DMS79 (cell line): ENCODE data around the gene KCNH2.
"Not testable (repeated sequence)": the region's sequence is repeated elsewhere in the genome, so short reads cannot be mapped to it uniquely, and the experiment has no call there.

Experiments
- DNase-seq: peaks from one replicate; lab custom pipeline; 2025; lab: John Stamatoyannopoulos, UW

Gene KCNH2

GRCh38 chr7:151011616-151012015 is 33.5 kb upstream of the KCNH2 start:
- DNase-seq, result not testable (repeated sequence)

- no peak for DNase-seq
Measured at GRCh38 chr7:151011097-151011409, 32.9 kb upstream of the KCNH2 start.

- no peak for DNase-seq
Measured at GRCh38 chr7:151010307-151011096, 32.4 kb upstream of the KCNH2 start.

- no peak for DNase-seq
Measured at GRCh38 chr7:151010037-151010306, 31.9 kb upstream of the KCNH2 start.

GRCh38 chr7:151009327-151010036 is 31.4 kb upstream of the KCNH2 start:
- DNase-seq, result no peak

GRCh38 chr7:151008511-151009323 is 30.6 kb upstream of the KCNH2 start:
- DNase-seq, result no peak

GRCh38 chr7:151008143-151008510 is 30.0 kb upstream of the KCNH2 start:
- no peak for DNase-seq

- no peak for DNase-seq
Measured at GRCh38 chr7:151007469-151007898, 29.4 kb upstream of the KCNH2 start.

GRCh38 chr7:151006590-151007300 is 28.6 kb upstream of the KCNH2 start:
- DNase-seq, result no peak

- DNase-seq, result no peak
Measured at GRCh38 chr7:151005566-151005965, 27.4 kb upstream of the KCNH2 start.

GRCh38 chr7:151003572-151003971 is 25.5 kb upstream of the KCNH2 start:
- DNase-seq, result no peak

- DNase-seq, result no peak
Measured at GRCh38 chr7:151001546-151001945, 23.4 kb upstream of the KCNH2 start.

- DNase-seq, result no peak
Measured at GRCh38 chr7:151000897-151001495, 22.9 kb upstream of the KCNH2 start.

- no peak for DNase-seq
Measured at GRCh38 chr7:150999497-151000230, 21.5 kb upstream of the KCNH2 start.

GRCh38 chr7:150999001-150999400 is 20.9 kb upstream of the KCNH2 start:
- DNase-seq, result no peak

GRCh38 chr7:150998341-150998740 is 20.2 kb upstream of the KCNH2 start:
- no peak for DNase-seq

- no peak for DNase-seq
Measured at GRCh38 chr7:150997817-150998216, 19.7 kb upstream of the KCNH2 start.

- DNase-seq, result no peak
Measured at GRCh38 chr7:150997075-150997511, 19.0 kb upstream of the KCNH2 start.

GRCh38 chr7:150996376-150997074 is 18.4 kb upstream of the KCNH2 start:
- no peak for DNase-seq

GRCh38 chr7:150994838-150995510 is 16.9 kb upstream of the KCNH2 start:
- DNase-seq, result no peak
